NCI-H1436 (cell line): ENCODE measurements around the gene EYS.
"Not testable (repeated sequence)": the region's sequence is repeated elsewhere in the genome, so short reads cannot be mapped to it uniquely, and the experiment has no call there.

Source experiments
- DNase-seq: peaks from one replicate; lab custom pipeline; 2025; lab: John Stamatoyannopoulos, UW

EYS gene

GRCh38 chr6:65088575-65088974, 618.5 kb downstream of the EYS start:
- no peak for DNase-seq

- DNase-seq: no peak
These were observed 625.3 kb downstream of the EYS start for GRCh38 chr6:65081756-65082155.

GRCh38 chr6:65075705-65076230, 631.3 kb downstream of the EYS start:
- no peak for DNase-seq

- DNase-seq: no peak
These were observed 634.5 kb downstream of the EYS start for GRCh38 chr6:65072500-65072899.

- no peak for DNase-seq
These were observed 635.5 kb downstream of the EYS start for GRCh38 chr6:65071480-65071879.

- no peak for DNase-seq
These were observed 642.2 kb downstream of the EYS start for GRCh38 chr6:65064844-65065243.

- DNase-seq: no peak
These were observed 647.5 kb downstream of the EYS start for GRCh38 chr6:65059568-65059967.

GRCh38 chr6:65055545-65055944, 651.5 kb downstream of the EYS start:
- no peak for DNase-seq

GRCh38 chr6:65052626-65053025, 654.4 kb downstream of the EYS start:
- no peak for DNase-seq

GRCh38 chr6:65045801-65046200, 661.2 kb downstream of the EYS start:
- no peak for DNase-seq

GRCh38 chr6:65014006-65014405, 693.0 kb downstream of the EYS start:
- no peak for DNase-seq

GRCh38 chr6:65006788-65007187, 700.2 kb downstream of the EYS start:
- no peak for DNase-seq

GRCh38 chr6:65004283-65004682, 702.7 kb downstream of the EYS start:
- DNase-seq: no peak

- not testable (repeated sequence) for DNase-seq
These were observed 704.1 kb downstream of the EYS start for GRCh38 chr6:65002882-65003281.

GRCh38 chr6:65000815-65001214, 706.2 kb downstream of the EYS start:
- no peak for DNase-seq

- no peak for DNase-seq
These were observed 708.8 kb downstream of the EYS start for GRCh38 chr6:64998204-64998603.

- DNase-seq: no peak
These were observed 710.7 kb downstream of the EYS start for GRCh38 chr6:64996301-64996700.

GRCh38 chr6:64990652-64991304, 716.2 kb downstream of the EYS start:
- no peak for DNase-seq

- no peak for DNase-seq
These were observed 718.9 kb downstream of the EYS start for GRCh38 chr6:64988148-64988547.

GRCh38 chr6:64987066-64987465, 720.0 kb downstream of the EYS start:
- DNase-seq: no peak

GRCh38 chr6:64985726-64986125, 721.3 kb downstream of the EYS start:
- DNase-seq: no peak

- DNase-seq: no peak
These were observed 722.1 kb downstream of the EYS start for GRCh38 chr6:64984948-64985347.

- DNase-seq: no peak
These were observed 723.9 kb downstream of the EYS start for GRCh38 chr6:64983089-64983488.

- DNase-seq: no peak
These were observed 733.9 kb downstream of the EYS start for GRCh38 chr6:64973142-64973541.
